B cell (primary cell): ENCODE measurements around the gene TSEN15. TPM values are rescaled to one million over a fixed set of nuclear protein-coding genes. Genes with fewer than 3 reads are reported as not detected.

Source experiments
- ATAC-seq: fragments of 200-7000 bp; cut with Tn5 transposase; one replicate; pipeline ENCODE4 v1.10.0; 2021; ENCODE audit warnings: low read depth, mild to moderate bottlenecking, moderate number of reproducible peaks, moderate library complexity
- CTCF ChIA-PET: fragments of 350-600 bp; sonication (Branson Sonifier 250); formaldehyde crosslinking; loops from one replicate; lab custom pipeline; 2021; ENCODE audit warnings: antibody characterized with exemption, inconsistent platforms; lab: Charles Lee
- POLR2A ChIA-PET: fragments of 350-600 bp; sonication (Branson Sonifier 250); formaldehyde crosslinking; loops from one replicate; lab custom pipeline; 2021; ENCODE audit warnings: antibody characterized with exemption; lab: Charles Lee
- DNase-seq: peaks from one replicate; pipeline ENCODE4 v3.0.0; 2013
- H2AFZ ChIP-seq: 2 replicates; pipeline ENCODE4 v1.6.1; 2012; ENCODE audit warnings: mild to moderate bottlenecking, low read depth, low read length; ENCODE audit not compliant: insufficient read depth, poor library complexity, severe bottlenecking
- H3K27ac ChIP-seq, 2 donors: 1 replicate in 1 of 2; 2 replicates in 1 of 2; pipeline ENCODE4 v1.5.1; 2012 to 2013; ENCODE audit warnings: low read length in 2 of 2, mild to moderate bottlenecking in 2 of 2, moderate library complexity in 1 of 2
- H3K27me3 ChIP-seq, 4 experiments: fragments of 200-600 bp in 1 of 4; sonication (generic) in 1 of 4; replicated peaks in 1 of 4; 1 replicate in 2 of 4; 2 replicates in 2 of 4; pipeline versions ENCODE4 v1.6.1 to v1.7.0; 2013 to 2016; ENCODE audit warnings: low read length in 3 of 4, mild to moderate bottlenecking in 2 of 4, mixed read lengths in 1 of 4, moderate library complexity in 1 of 4; ENCODE audit not compliant: insufficient read depth in 4 of 4, control insufficient read depth in 3 of 4; ENCODE audit errors: control extremely low read depth in 1 of 4
- H3K36me3 ChIP-seq, 2 experiments: replicated peaks in 1 of 2; 1 replicate in 1 of 2; 2 replicates in 1 of 2; pipeline versions ENCODE4 v1.6.1 to v1.7.1; 2013; ENCODE audit warnings: low read length in 1 of 2; ENCODE audit not compliant: insufficient read depth in 2 of 2, control insufficient read depth in 1 of 2; ENCODE audit errors: control extremely low read depth in 1 of 2, extremely low read depth in 1 of 2
- H3K4me1 ChIP-seq, 2 donors: fragments of 200-600 bp in 1 of 2; sonication (generic) in 1 of 2; 1 replicate in 1 of 2; 2 replicates in 1 of 2; pipeline versions ENCODE4 v1.5.1 to v1.6.1; 2013 to 2017; ENCODE audit warnings: low read length in 2 of 2; ENCODE audit not compliant: control insufficient read depth in 2 of 2, insufficient read depth in 2 of 2
- H3K4me2 ChIP-seq: replicated peaks from 2 replicates; pipeline ENCODE3; 2012; ENCODE audit warnings: mild to moderate bottlenecking, low read depth, low read length; ENCODE audit not compliant: poor library complexity, severe bottlenecking
- H3K4me3 ChIP-seq, 5 experiments: fragments of 200-600 bp in 1 of 5; sonication (generic) in 1 of 5; 1 replicate in 3 of 5; 2 replicates in 2 of 5; pipeline versions ENCODE4 v1.5.1 to v1.7.0; 2011 to 2016; ENCODE audit warnings: low read length in 4 of 5, mild to moderate bottlenecking in 4 of 5, low read depth in 2 of 5, control low read depth in 1 of 5, moderate library complexity in 1 of 5; ENCODE audit not compliant: insufficient read depth in 1 of 5; ENCODE audit errors: control extremely low read depth in 1 of 5, extremely low read depth in 1 of 5
- H3K79me2 ChIP-seq: fragments of 200-600 bp; sonication (generic); one replicate; pipeline ENCODE4 v1.6.0; 2016; ENCODE audit warnings: low read length; ENCODE audit not compliant: control insufficient read depth, insufficient read depth
- H3K9ac ChIP-seq: fragments of 200-600 bp; sonication (generic); 2 replicates; pipeline ENCODE4 v1.6.1; 2017; ENCODE audit warnings: mild to moderate bottlenecking, low read length, moderate library complexity
- H3K9me3 ChIP-seq, 3 donors: one replicate each; pipeline versions ENCODE4 v1.6.1 to v1.7.1; 2013; ENCODE audit warnings: low read length in 2 of 3; ENCODE audit not compliant: control insufficient read depth in 2 of 3, insufficient read depth in 1 of 3; ENCODE audit errors: control extremely low read depth in 1 of 3
- H4K20me1 ChIP-seq: 2 replicates; pipeline ENCODE4 v1.6.0; 2012; ENCODE audit warnings: mild to moderate bottlenecking, low read length; ENCODE audit not compliant: insufficient read depth, control insufficient read depth, poor library complexity, severe bottlenecking
- H3K27ac Mint-ChIP-seq: one replicate; pipeline ENCODE4 v1.8.0; 2021; ENCODE audit warnings: mixed read lengths
- H3K27me3 Mint-ChIP-seq: one replicate; pipeline ENCODE4 v1.8.0; 2021; ENCODE audit warnings: mixed read lengths
- H3K4me1 Mint-ChIP-seq: one replicate; pipeline ENCODE4 v1.8.0; 2021; ENCODE audit warnings: mixed read lengths
- H3K4me3 Mint-ChIP-seq: one replicate; pipeline ENCODE4 v1.8.0; 2021; ENCODE audit warnings: mixed read lengths
- H3K9me3 Mint-ChIP-seq: one replicate; pipeline ENCODE4 v1.8.0; 2022; ENCODE audit warnings: mixed read lengths; ENCODE audit not compliant: insufficient read depth
- EZH2 ChIP-seq: IDR thresholded peaks from 2 replicates; pipeline ENCODE4 v1.6.1; 2012; ENCODE audit warnings: borderline replicate concordance, low read depth, mild to moderate bottlenecking, moderate library complexity, low read length; ENCODE audit not compliant: insufficient read depth, poor library complexity, severe bottlenecking
- WGBS: methylation state at CpG from one replicate; pipeline ENCODE4 v1.1.5; 2013; ENCODE audit warnings: missing lambda C conversion rate; ENCODE audit not compliant: insufficient coverage; 5-methylcytosine and 5-hydroxymethylcytosine counted together
- intact Hi-C: fragments of 100-400 bp; cut with micrococcal nuclease; formaldehyde crosslinking; loops from one replicate; pipeline ENCODE4 v1.10.0; 2022
- polyA plus RNA-seq: library from polyadenylated mRNA; depleted of rRNA; stranded (reverse); fragments of >200 nt; gene quantifications from 2 replicates; pipeline ENCODE4 v1.2.3, GENCODE V29; 2012
- total RNA-seq, 2 donors: library from RNA; stranded (reverse); fragments of 120-200 nt in 1 of 2; gene quantifications; 1 replicate in 1 of 2; 2 replicates in 1 of 2; pipeline versions ENCODE4 v1.2.3 to v1.2.4, GENCODE V29; 2013 to 2022
- TF ChIP-seq, protein P1 (sequence below): fragments of 200-600 bp; IDR thresholded peaks from one replicate; pipeline ENCODE4 v1.8.0; 2022; ENCODE audit warnings: antibody characterized with exemption, mild to moderate bottlenecking

The TSEN15 gene
- total and polyA plus RNA-seq, 2 donors (not counting 1 experiment from before 2014, with no cell fraction given): 15.5 to 25.2 TPM

DNA sequence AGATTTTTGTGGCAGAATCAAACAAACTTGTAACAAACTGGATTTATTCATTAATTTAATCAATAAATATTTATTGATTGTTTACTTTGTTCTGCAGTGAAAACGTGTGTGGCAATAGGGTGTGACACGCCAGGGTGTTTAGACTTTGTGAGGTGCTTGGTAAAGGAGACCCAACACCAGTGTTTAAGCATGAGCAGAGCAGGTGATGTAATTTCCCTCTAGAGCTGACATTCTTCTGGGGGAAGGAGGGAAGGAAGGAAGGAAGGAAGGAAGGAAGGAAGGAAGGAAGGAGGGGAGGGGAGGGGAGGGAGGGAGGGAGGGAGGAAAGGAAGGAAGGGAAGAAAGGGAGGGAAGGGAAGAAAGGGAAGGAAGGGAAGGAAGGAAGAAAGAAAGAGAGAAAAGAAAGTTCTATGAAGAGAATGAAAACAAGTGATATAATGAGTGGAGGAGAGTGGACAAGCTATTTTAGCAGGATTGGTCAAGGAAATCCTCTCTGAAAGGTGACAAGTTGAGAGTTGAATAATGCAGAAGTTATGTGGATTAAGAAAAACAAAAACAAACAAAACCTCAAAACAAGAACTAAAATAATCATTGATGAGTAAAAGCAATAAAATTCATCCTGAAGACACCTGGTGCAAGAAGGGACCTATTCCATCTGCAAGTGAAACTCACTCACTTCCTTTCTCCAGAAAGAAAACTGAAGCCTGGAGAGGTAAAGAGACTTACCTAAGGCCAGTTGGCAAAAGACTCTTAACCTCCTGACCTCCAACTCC, 60.8 kb downstream of the TSEN15 start:
- ChIA-PET POLR2A (no interaction called here), CTCF (no interaction called here)
- Histone ChIP-seq H3K27me3 (no peaks in the 10 kb centered on the region), H2AFZ (no peak overlapping the region), H4K20me1 (no peaks in the 10 kb centered on the region), H3K36me3 (no peaks in the 10 kb centered on the region), H3K9ac (no peak overlapping the region), H3K79me2 (no peaks in the 10 kb centered on the region), H3K4me3 (no peak overlapping the region), H3K4me2 (no peak overlapping the region), H3K9me3 (peaks cover 0 to 3% (median 0%) of the 10 kb centered on the region in 3 donors), H3K27ac (no peak overlapping the region), H3K4me1 (no peaks in the 10 kb centered on the region)
- Mint-ChIP-seq H3K27ac (no peak overlapping the region), H3K9me3 (peaks cover 3% of the 10 kb centered on the region), H3K4me1 (peaks cover 5% of the 10 kb centered on the region), H3K4me3 (no peak overlapping the region), H3K27me3 (no peaks in the 10 kb centered on the region)
- ATAC-seq (no peak), DNase-seq (no peak)
- intact Hi-C loops: no loop called here
- 100% methylated on average over 2 of the region's 2 CpGs for WGBS
- TF ChIP-seq, protein P1, sequence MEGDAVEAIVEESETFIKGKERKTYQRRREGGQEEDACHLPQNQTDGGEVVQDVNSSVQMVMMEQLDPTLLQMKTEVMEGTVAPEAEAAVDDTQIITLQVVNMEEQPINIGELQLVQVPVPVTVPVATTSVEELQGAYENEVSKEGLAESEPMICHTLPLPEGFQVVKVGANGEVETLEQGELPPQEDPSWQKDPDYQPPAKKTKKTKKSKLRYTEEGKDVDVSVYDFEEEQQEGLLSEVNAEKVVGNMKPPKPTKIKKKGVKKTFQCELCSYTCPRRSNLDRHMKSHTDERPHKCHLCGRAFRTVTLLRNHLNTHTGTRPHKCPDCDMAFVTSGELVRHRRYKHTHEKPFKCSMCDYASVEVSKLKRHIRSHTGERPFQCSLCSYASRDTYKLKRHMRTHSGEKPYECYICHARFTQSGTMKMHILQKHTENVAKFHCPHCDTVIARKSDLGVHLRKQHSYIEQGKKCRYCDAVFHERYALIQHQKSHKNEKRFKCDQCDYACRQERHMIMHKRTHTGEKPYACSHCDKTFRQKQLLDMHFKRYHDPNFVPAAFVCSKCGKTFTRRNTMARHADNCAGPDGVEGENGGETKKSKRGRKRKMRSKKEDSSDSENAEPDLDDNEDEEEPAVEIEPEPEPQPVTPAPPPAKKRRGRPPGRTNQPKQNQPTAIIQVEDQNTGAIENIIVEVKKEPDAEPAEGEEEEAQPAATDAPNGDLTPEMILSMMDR: no peak
- no peak for TF ChIP-seq EZH2

DNA sequence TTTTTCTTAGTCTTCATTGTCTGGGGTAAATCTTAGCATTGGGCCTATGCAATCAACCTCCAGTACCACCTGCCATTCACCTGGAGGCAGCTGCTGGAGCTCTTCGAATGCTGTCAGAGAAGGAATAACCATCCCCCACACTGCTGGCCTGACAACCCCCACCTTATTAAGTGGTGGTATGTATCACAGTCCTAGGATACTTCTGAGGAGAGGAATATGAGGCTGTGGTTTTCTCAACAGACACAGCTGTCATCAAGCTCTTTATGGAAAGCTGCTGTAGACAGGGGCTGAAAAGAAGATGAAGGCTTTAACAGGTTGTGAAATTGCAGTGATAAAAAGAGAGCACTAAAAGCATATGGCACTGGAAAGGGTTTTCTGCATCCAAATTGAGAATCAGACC, 61.7 kb downstream of the TSEN15 start:
- CTCF ChIA-PET: no interaction called here
- no peak for TF ChIP-seq EZH2
- TF ChIP-seq, protein P1: no peak

More for the DNA sequence above, 61.7 kb downstream of the TSEN15 start:
- H3K9me3 Mint-ChIP-seq: peaks cover 3% of the 10 kb centered on the region
- POLR2A ChIA-PET: no interaction called here
- H3K4me1 Mint-ChIP-seq: peaks cover 5% of the 10 kb centered on the region
- Histone ChIP-seq H3K9me3 (peaks cover 0 to 3% (median 0%) of the 10 kb centered on the region in 3 donors), H3K27ac (no peak overlapping the region), H2AFZ (no peak overlapping the region), H3K4me3 (no peak overlapping the region), H3K27me3 (no peaks in the 10 kb centered on the region), H3K9ac (no peak overlapping the region), H3K4me1 (no peaks in the 10 kb centered on the region), H3K4me2 (no peak overlapping the region), H3K79me2 (no peaks in the 10 kb centered on the region), H3K36me3 (no peaks in the 10 kb centered on the region), H4K20me1 (no peaks in the 10 kb centered on the region)
- ATAC-seq (no peak), DNase-seq (no peak)
- intact Hi-C loops: no loop called here
- no peak overlapping the region for H3K4me3 Mint-ChIP-seq
- H3K27ac Mint-ChIP-seq: no peak overlapping the region
- H3K27me3 Mint-ChIP-seq: no peaks in the 10 kb centered on the region
- WGBS: no CpG with 5 or more reads among the region's 1 CpG
